Lower lobe of right lung (tissue), 2 donors: ENCODE data around the gene AFF3. TPM values are rescaled to one million over a fixed set of nuclear protein-coding genes. Genes with fewer than 3 reads are reported as not detected.

ENCODE experiments used
- ATAC-seq, 2 donors: fragments of 200-7000 bp; cut with Tn5 transposase; one replicate each; pipeline ENCODE4 v1.9.1; 2020 to 2022; ENCODE audit warnings: mild to moderate bottlenecking in 2 of 2, moderate library complexity in 2 of 2
- DNase-seq: peaks from one replicate; pipeline ENCODE4 v3.0.0-alpha.2; 2020
- H3K27ac ChIP-seq: fragments of 200-600 bp; one replicate; pipeline ENCODE4 v1.8.0; 2022
- H3K27me3 ChIP-seq: fragments of 200-600 bp; one replicate; pipeline ENCODE4 v1.8.0; 2022; ENCODE audit warnings: low read depth
- H3K36me3 ChIP-seq: fragments of 200-600 bp; one replicate; pipeline ENCODE4 v1.8.0; 2022; ENCODE audit warnings: mild to moderate bottlenecking
- H3K4me1 ChIP-seq: fragments of 200-600 bp; one replicate; pipeline ENCODE4 v1.8.0; 2022
- H3K4me3 ChIP-seq: fragments of 200-600 bp; one replicate; pipeline ENCODE4 v1.8.0; 2022; ENCODE audit warnings: mild to moderate bottlenecking
- H3K9me3 ChIP-seq: fragments of 200-600 bp; one replicate; pipeline ENCODE4 v1.8.0; 2022
- CTCF ChIP-seq: fragments of 200-600 bp; IDR thresholded peaks from one replicate; pipeline ENCODE4 v1.8.0; 2022; ENCODE audit warnings: antibody characterized with exemption, mild to moderate bottlenecking
- intact Hi-C: fragments of 100-400 bp; cut with DNase I; formaldehyde crosslinking; loops from one replicate; pipeline ENCODE4 v1.11.0; 2022
- total RNA-seq: library from RNA; stranded (reverse); fragmentation: NEBNext Ultra II Directional; extraction: Animal tissue kit (Norgen Biotek cat#: 25700); gene quantifications from one replicate; pipeline ENCODE4 v1.2.1, GENCODE V29; 2021
- donor health status: DM: no; HTN: yes; CAD: no; lungs with severe emphysema.

The AFF3 gene
- total RNA-seq, 1 donor from 2014 or later: 57.3 TPM

GRCh38 chr2:100185105-100185504, 42.7 kb upstream of the AFF3 start:
- no peak for TF ChIP-seq CTCF
- DNase-seq (no peak), ATAC-seq (no peak)
- no peaks in the 10 kb centered on the region for H3K9me3 ChIP-seq
- H3K4me3 ChIP-seq: no peak overlapping the region
- H3K4me1 ChIP-seq: peaks cover 13% of the 10 kb centered on the region
- no peaks in the 10 kb centered on the region for H3K27me3 ChIP-seq
- intact Hi-C loops: no loop called here
- no peaks in the 10 kb centered on the region for H3K36me3 ChIP-seq
- no peak overlapping the region for H3K27ac ChIP-seq

- no peak overlapping the region for H3K4me3 ChIP-seq
- TF ChIP-seq CTCF: no peak
- no peak overlapping the region for H3K27ac ChIP-seq
- H3K36me3 ChIP-seq: no peaks in the 10 kb centered on the region
- H3K4me1 ChIP-seq: peaks cover 13% of the 10 kb centered on the region
- no peaks in the 10 kb centered on the region for H3K9me3 ChIP-seq
- no peaks in the 10 kb centered on the region for H3K27me3 ChIP-seq
- no peak for ATAC-seq
- no peak for DNase-seq
- intact Hi-C loops: no loop called here
These were observed 41.8 kb upstream of the AFF3 start for GRCh38 chr2:100184055-100184737.

- Histone ChIP-seq H3K9me3 (no peaks in the 10 kb centered on the region), H3K36me3 (no peaks in the 10 kb centered on the region), H3K4me1 (peaks cover 13% of the 10 kb centered on the region), H3K27ac (no peak overlapping the region), H3K27me3 (no peaks in the 10 kb centered on the region), H3K4me3 (no peak overlapping the region)
- DNase-seq (no peak), ATAC-seq (no peak)
- intact Hi-C loops: no loop called here
- TF ChIP-seq CTCF: no peak
These were observed 40.3 kb upstream of the AFF3 start for GRCh38 chr2:100182494-100183361.

GRCh38 chr2:100180503-100180902, 38.1 kb upstream of the AFF3 start:
- ATAC-seq (no peak), DNase-seq (no peak)
- Histone ChIP-seq H3K36me3 (no peaks in the 10 kb centered on the region), H3K27ac (no peak overlapping the region), H3K4me3 (no peak overlapping the region), H3K4me1 (peaks cover 13% of the 10 kb centered on the region), H3K9me3 (no peaks in the 10 kb centered on the region), H3K27me3 (no peaks in the 10 kb centered on the region)
- TF ChIP-seq CTCF: no peak
- intact Hi-C loops: no loop called here

GRCh38 chr2:100179806-100180205, 37.4 kb upstream of the AFF3 start:
- Histone ChIP-seq H3K4me3 (no peak overlapping the region), H3K4me1 (peaks cover 10% of the 10 kb centered on the region), H3K9me3 (no peaks in the 10 kb centered on the region), H3K27me3 (no peaks in the 10 kb centered on the region), H3K36me3 (no peaks in the 10 kb centered on the region), H3K27ac (no peak overlapping the region)
- TF ChIP-seq CTCF: no peak
- DNase-seq (no peak), ATAC-seq (no peak)
- intact Hi-C loops: no loop called here
